ENCODE data around the gene LCN6. TPM values are rescaled to one million over a fixed set of nuclear protein-coding genes. Genes with fewer than 3 reads are reported as not detected.

Gene LCN6
- total and polyA plus RNA-seq, 9 of the 15 experiments (the other 6 are each of a cell fraction or from before 2014, with no cell fraction given), result 0.10 to 0.45 (median 0.37) TPM; not detected in 5

GRCh38 chr9:136723362-136723976 lies 24.9 kb downstream of the LCN6 start (continued):
- peak; percentile 44; the same call in 1 of the 2 replicates for TF ChIP-seq POLR2AphosphoS5 (IDR thresholded peaks at IDR 0.05; ENCODE audit: control insufficient read depth, insufficient read depth, low read depth, low read length)
- no peak for TF ChIP-seq AFF4 (CRISPR knock-in tag; IDR thresholded peaks at IDR 0.05)
- no peak for TF ChIP-seq NFRKB (IDR thresholded peaks at IDR 0.05; ENCODE audit: low read depth)
- no peak for TF ChIP-seq PHB2 (IDR thresholded peaks at IDR 0.05; ENCODE audit: low read depth)
- no peak for TF ChIP-seq ZNF184 (CRISPR knock-in tag; IDR thresholded peaks at IDR 0.05)
- TF ChIP-seq ARID4B (CRISPR knock-in tag; IDR thresholded peaks at IDR 0.05), result 0 out of 2 replicates have a peak, but pooled peaks have one; percentile 42
- TF ChIP-seq SUPT5H (IDR thresholded peaks at IDR 0.05), result peak; percentile 61
- 0 out of 2 replicates have a peak, but pooled peaks have one; percentile 13 for TF ChIP-seq ZNF77 (CRISPR knock-in tag; IDR thresholded peaks at IDR 0.05)
- TF ChIP-seq TSHZ1 (CRISPR knock-in tag; IDR thresholded peaks at IDR 0.05), result no peak
- no peak for TF ChIP-seq CCNT2 (IDR thresholded peaks at IDR 0.05; ENCODE audit: borderline replicate concordance, extremely low read depth, insufficient read length, low read depth, low read length)
- TF ChIP-seq ZNF239 (CRISPR knock-in tag; IDR thresholded peaks at IDR 0.05), result no peak
- peak; percentile 89 for TF ChIP-seq HNRNPL (IDR thresholded peaks at IDR 0.05; ENCODE audit: low read depth, low read length)
- no peak for TF ChIP-seq GABPA (tag; conservative IDR thresholded peaks at IDR 0.05; ENCODE audit: low read depth)
- no peak for TF ChIP-seq ZNF212 (CRISPR knock-in tag; IDR thresholded peaks at IDR 0.05)
- no peak for TF ChIP-seq POLR3G (IDR thresholded peaks at IDR 0.05; ENCODE audit: extremely low read depth, insufficient read length, insufficient replicate concordance)

Data from K562 (cell line).